CD4-positive, alpha-beta T cell treated with Interleukin-17A for 1 hour (primary cell): ENCODE measurements around the gene UBE2H.

Experiments used
- DNase-seq: peaks from one replicate; pipeline ENCODE4 v3.0.0-alpha.2; 2020

Gene UBE2H

DNA sequence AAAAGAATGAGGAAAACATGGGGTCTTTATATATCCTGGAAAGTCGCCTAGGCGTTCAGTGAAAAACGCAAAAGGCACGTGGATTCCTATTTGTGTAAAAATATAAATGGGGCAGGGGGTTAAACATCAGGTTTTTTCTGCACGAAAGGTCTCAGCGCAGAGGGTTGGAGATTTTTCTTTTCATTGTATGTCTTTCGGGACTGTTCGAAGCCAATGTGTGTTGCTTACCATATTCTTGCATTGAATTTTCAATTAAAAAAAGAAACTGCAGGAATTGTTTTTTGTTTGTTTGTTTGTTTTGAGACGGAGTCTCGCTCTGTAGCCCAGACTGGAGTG is 169.2 kb downstream of the UBE2H start:
- no peak for DNase-seq

DNA sequence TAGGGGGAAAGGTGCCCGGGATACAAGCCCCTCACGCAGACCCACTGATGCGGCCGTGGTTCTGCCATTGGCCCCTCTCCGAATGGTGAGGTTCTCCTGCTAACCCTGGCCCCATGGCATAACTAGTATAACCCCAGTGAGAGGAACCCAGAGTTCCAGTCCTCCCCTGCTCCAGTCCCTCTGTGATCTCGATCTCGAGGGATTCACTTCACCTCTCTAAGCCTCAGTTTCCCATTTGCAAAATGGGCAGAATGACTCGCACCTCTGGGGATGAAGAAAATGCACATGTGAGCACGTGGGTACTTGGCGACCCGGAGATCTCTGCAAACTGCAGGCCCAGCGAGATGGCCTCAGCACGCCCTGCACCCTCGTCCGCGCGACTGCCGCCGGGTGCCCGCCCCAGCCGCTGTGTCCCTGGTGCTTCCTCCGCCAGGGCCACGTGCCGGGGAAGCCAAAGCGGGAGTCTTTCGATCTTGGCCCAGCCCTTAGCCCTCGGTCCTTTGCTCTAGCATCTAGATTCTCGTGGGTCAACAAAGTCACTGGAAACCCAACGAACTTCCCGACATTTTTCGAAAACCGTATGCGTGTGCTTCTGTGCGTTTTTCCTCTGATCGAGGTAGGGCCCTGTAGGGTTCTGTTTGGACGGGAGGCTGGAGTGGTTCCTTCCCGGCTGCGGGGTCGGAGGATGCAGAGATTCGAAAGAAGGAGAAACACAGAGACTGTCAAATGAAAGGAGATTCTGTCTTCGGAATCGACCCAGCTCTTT is 169.8 kb downstream of the UBE2H start:
- DNase-seq: no peak

DNA sequence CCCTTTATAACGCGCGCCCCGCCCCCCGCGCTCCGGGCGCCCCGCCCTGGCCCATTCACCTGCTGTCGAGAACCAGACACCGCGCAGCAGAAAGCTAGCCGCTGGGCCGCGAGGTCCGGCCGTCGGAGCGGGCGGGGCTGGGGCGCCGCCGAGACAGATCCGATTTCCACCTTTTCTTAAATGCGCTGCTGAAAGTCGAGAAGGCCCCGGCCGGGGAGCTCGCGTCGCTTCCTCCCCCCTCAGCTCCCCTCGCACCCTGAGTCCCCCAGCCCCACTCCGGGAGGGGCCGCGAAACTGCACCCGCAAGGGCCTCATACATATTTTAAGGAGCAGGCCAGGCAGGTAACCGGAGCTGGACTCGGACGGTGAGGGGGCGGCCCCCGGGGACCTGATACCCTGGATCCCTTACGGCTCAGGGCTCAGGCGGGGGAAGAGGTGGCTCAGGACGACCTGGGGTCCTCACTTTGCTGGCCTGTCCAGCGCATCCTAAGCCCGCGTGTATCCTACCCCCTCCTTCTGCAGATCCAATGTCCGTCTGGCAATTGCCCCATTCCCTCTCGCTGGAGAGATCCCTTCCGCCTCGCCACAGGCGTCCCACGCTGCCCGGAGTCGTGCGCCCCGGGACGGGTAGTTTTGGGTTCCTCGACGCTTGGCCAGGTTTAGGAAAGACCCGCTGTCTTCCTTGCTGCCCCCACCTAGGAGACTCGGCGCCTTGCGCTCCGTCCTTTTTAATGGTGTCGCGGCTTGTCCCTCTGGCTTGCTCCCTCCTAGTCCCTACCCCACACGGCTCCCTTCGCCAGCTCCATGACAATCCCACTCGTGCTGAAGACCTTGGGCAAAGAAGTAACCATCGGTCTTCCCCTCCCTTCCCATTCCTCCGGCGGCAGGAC is 170.6 kb downstream of the UBE2H start:
- no peak for DNase-seq

- no peak for DNase-seq
These were observed 171.5 kb downstream of the UBE2H start for GRCh38 chr7:129780974-129781927.
